Omental fat pad (tissue), 4 donors: ENCODE measurements around the gene POLR2B. TPM values are rescaled to one million over a fixed set of nuclear protein-coding genes. Genes with fewer than 3 reads are reported as not detected.

Experiments used
- ATAC-seq: fragments of 150-250 bp; one replicate; pipeline ENCODE4 v1.9.1; 2016; ENCODE audit warnings: mild to moderate bottlenecking, moderate library complexity; ENCODE audit not compliant: low FRiP score
- DNase-seq: peaks from one replicate; pipeline ENCODE4 v3.0.0-alpha.2; 2019; ENCODE audit warnings: low spot score
- small RNA-seq: library from RNA; depleted of rRNA; stranded (forward); fragments of <200 nt; gene quantifications from one replicate; pipeline ENCODE3, GENCODE V24; 2016
- total RNA-seq, 4 donors: library from RNA; depleted of rRNA; stranded (reverse); fragments of >200 nt; gene quantifications; one replicate each; pipeline ENCODE4 v1.1.0, GENCODE V29; 2016
- TF ChIP-seq, protein P1 (sequence below), 3 donors: fragments of 450-650 bp; IDR thresholded peaks; one replicate each; pipeline ENCODE4 v1.5.1; 2016 to 2017; ENCODE audit warnings: antibody characterized with exemption in 3 of 3, mild to moderate bottlenecking in 3 of 3, moderate library complexity in 2 of 3

Gene POLR2B
- total RNA-seq, 4 donors from 2014 or later: 47.7 to 92.5 (median 62.2) TPM

DNA sequence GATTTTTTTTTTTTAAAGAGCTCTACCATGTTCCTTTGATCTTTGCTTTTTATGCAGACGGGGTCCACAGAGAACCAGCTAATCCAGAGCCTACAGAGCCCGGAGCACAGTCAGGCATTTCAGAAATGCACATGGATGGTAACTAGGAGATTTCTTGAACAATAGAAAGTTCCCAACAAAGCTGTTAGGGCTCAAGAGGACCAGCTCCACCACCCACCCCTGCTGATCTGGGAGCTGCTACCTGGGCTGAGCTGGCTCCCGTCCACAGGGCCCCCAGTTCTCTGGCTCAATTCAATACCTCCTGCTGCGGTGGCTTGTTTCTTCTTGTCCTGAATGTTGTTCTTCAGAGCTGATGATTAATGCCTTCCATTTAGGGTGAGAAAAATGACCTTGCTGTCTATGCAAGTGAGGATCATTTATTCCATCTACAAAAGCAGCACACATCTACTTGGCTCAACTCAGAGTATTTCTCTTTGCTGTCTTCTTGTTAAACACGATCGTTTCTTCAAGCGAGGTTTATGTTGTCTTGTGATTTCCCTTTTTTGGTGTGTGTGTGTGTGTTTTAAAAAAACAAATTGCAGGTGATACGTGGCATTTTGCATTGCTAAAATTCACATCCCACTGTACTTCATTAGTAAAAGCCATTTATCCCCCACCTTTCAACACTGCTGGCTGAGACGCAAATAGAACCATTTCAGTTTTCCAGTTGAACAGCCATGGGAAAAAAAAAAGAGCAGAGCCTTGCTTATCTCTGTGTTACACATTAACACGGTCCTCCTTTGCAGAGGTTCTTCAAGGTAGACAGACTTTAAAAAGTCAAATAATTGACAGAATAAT lies 100.2 kb downstream of the POLR2B start:
- ATAC-seq (no peak), DNase-seq (no peak)
- TF ChIP-seq, protein P1, sequence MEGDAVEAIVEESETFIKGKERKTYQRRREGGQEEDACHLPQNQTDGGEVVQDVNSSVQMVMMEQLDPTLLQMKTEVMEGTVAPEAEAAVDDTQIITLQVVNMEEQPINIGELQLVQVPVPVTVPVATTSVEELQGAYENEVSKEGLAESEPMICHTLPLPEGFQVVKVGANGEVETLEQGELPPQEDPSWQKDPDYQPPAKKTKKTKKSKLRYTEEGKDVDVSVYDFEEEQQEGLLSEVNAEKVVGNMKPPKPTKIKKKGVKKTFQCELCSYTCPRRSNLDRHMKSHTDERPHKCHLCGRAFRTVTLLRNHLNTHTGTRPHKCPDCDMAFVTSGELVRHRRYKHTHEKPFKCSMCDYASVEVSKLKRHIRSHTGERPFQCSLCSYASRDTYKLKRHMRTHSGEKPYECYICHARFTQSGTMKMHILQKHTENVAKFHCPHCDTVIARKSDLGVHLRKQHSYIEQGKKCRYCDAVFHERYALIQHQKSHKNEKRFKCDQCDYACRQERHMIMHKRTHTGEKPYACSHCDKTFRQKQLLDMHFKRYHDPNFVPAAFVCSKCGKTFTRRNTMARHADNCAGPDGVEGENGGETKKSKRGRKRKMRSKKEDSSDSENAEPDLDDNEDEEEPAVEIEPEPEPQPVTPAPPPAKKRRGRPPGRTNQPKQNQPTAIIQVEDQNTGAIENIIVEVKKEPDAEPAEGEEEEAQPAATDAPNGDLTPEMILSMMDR (IDR thresholded peaks at IDR 0.05): no peak

Small RNA genes lying within 50 kb of the gene (small RNA-seq; reads per million reads assigned to genes)
- not detected for gene RNU6-998P

Other genes with a start within 250 kb of the POLR2B start
- gene SPINK2, start 157.2 kb upstream of the POLR2B start, total RNA-seq: 1 to 10 TPM in 1 of 4 donors, not detected in 3; 5.7 TPM
- gene REST, start 71.0 kb upstream of the POLR2B start, total RNA-seq: 10 to 100 TPM; 20.7 to 35.5 (median 29.0) TPM
- 10 to 100 TPM; 15.7 to 22.2 (median 17.4) TPM for gene NOA1, start 1.3 kb upstream of the POLR2B start, total RNA-seq
- gene IGFBP7, start 131.5 kb downstream of the POLR2B start, total RNA-seq: 1,000 to 10,000 TPM in 1 of 4 donors, 100 to 1,000 TPM in 3; 515 to 1,168 (median 594) TPM